SK-N-SH (cell line): Measurements from ENCODE around the gene TOM1L2. TPM values are rescaled to one million over a fixed set of nuclear protein-coding genes. Genes with fewer than 3 reads are reported as not detected.

Experiments used
- CTCF ChIA-PET: fragments of 300-600, 350-600 bp; formaldehyde crosslinking; extraction: SDS; loops from one replicate; lab custom pipeline; 2021; lab: Yijun Ruan, JAX
- POLR2A ChIA-PET: fragments of 350-600 bp; sonication (Branson Sonifier 250); formaldehyde crosslinking; extraction: SDS; loops from one replicate; lab custom pipeline; 2020; ENCODE audit warnings: antibody characterized with exemption, inconsistent platforms; lab: Yijun Ruan, JAX
- DNase-seq: peaks from one replicate; pipeline ENCODE4 v3.0.0; 2012
- H2AFZ ChIP-seq: fragments of 200-600 bp; sonication (generic); 2 replicates; pipeline ENCODE4 v1.8.1; 2016; ENCODE audit warnings: antibody characterized with exemption, mild to moderate bottlenecking, low read depth
- H3F3A ChIP-seq: fragments of 200-600 bp; sonication (generic); replicated peaks from 2 replicates; pipeline ENCODE3; 2016; ENCODE audit warnings: antibody characterized with exemption, mild to moderate bottlenecking; ENCODE audit not compliant: insufficient read depth
- H3K27ac ChIP-seq, 2 experiments: fragments of 200-500 bp in 1 of 2; fragments of 200-600 bp in 1 of 2; sonication (Bioruptor generic) in 1 of 2; sonication (generic), shearing (Covaris generic) in 1 of 2; 2 replicates each; pipeline versions ENCODE4 v1.5.1 to v1.6.1; 2014 to 2016; ENCODE audit warnings: low read depth in 2 of 2, inconsistent platforms in 1 of 2, low read length in 1 of 2, mild to moderate bottlenecking in 1 of 2, mixed read lengths in 1 of 2
- H3K27me3 ChIP-seq: fragments of 200-600 bp; sonication (generic), shearing (Covaris generic); 2 replicates; pipeline ENCODE4 v1.6.1; 2016; ENCODE audit warnings: mixed run types; ENCODE audit not compliant: insufficient read depth
- H3K36me3 ChIP-seq, 2 experiments: fragments of 200-500 bp in 1 of 2; fragments of 200-600 bp in 1 of 2; sonication (Bioruptor generic) in 1 of 2; sonication (generic) in 1 of 2; replicated peaks in 1 of 2; 2 replicates each; pipeline versions ENCODE3 to v1.5.1; 2014 to 2016; ENCODE audit warnings: low read length in 1 of 2, mild to moderate bottlenecking in 1 of 2; ENCODE audit not compliant: insufficient read depth in 2 of 2, control insufficient read depth in 1 of 2
- H3K4me1 ChIP-seq, 2 experiments: fragments of 200-500 bp in 1 of 2; fragments of 200-600 bp in 1 of 2; sonication (Bioruptor generic) in 1 of 2; sonication (generic), shearing (Covaris generic) in 1 of 2; 2 replicates each; pipeline versions ENCODE4 v1.5.1 to v1.6.1; 2014 to 2016; ENCODE audit warnings: low read depth in 1 of 2, low read length in 1 of 2, mixed run types in 1 of 2; ENCODE audit not compliant: insufficient read depth in 2 of 2, control insufficient read depth in 1 of 2
- H3K4me2 ChIP-seq: fragments of 200-600 bp; sonication (generic), shearing (Covaris generic); 2 replicates; pipeline ENCODE4 v1.6.1; 2017; ENCODE audit warnings: mixed run types
- H3K4me3 ChIP-seq, 2 experiments: fragments of 200-500 bp in 1 of 2; fragments of 200-600 bp in 1 of 2; sonication (Bioruptor generic) in 1 of 2; sonication (generic), shearing (Covaris generic) in 1 of 2; 2 replicates each; pipeline versions ENCODE4 v1.5.1 to v1.8.1; 2014 to 2016; ENCODE audit warnings: low read depth in 2 of 2, inconsistent platforms in 1 of 2, low read length in 1 of 2, mild to moderate bottlenecking in 1 of 2, mixed read lengths in 1 of 2, moderate library complexity in 1 of 2
- H3K79me2 ChIP-seq: fragments of 200-600 bp; sonication (generic); 2 replicates; pipeline ENCODE4 v1.8.1; 2017; ENCODE audit warnings: mild to moderate bottlenecking; ENCODE audit not compliant: insufficient read depth
- H3K9ac ChIP-seq: fragments of 200-600 bp; sonication (generic); 2 replicates; pipeline ENCODE4 v1.6.1; 2017; ENCODE audit warnings: mixed run types
- H3K9me2 ChIP-seq: fragments of 200-600 bp; sonication (generic); 2 replicates; pipeline ENCODE4 v1.6.1; 2017; ENCODE audit warnings: mixed run types
- H3K9me3 ChIP-seq: fragments of 200-600 bp; sonication (generic); 2 replicates; pipeline ENCODE4 v1.6.1; 2017; ENCODE audit warnings: mixed run types, mild to moderate bottlenecking, moderate library complexity
- H4K20me1 ChIP-seq: fragments of 200-600 bp; sonication (generic); 2 replicates; pipeline ENCODE4 v1.6.1; 2017; ENCODE audit warnings: mild to moderate bottlenecking, mixed run types; ENCODE audit not compliant: insufficient read depth
- CHD2 ChIP-seq: fragments of 150-350 bp; IDR thresholded peaks from 2 replicates; pipeline ENCODE4 v1.6.1; 2018; ENCODE audit warnings: low read length; ENCODE audit not compliant: partially characterized antibody
- ELF1 ChIP-seq: IDR thresholded peaks from 2 replicates; pipeline ENCODE4 v1.4.0; 2012
- EP300 ChIP-seq, 2 experiments: IDR thresholded peaks; 2 replicates each; pipeline versions ENCODE4 v1.4.0 to v1.6.1; 2012; ENCODE audit warnings: borderline replicate concordance in 1 of 2, low read depth in 1 of 2, low read length in 1 of 2
- EZH2phosphoT487 ChIP-seq: fragments of 200-600 bp; sonication (generic); IDR thresholded peaks from 2 replicates; pipeline ENCODE4 v1.6.1; 2017; ENCODE audit warnings: low read depth, mixed run types, mild to moderate bottlenecking, antibody characterized with exemption, moderate library complexity, borderline replicate concordance
- FOSL2 ChIP-seq: IDR thresholded peaks from 2 replicates; pipeline ENCODE4 v1.4.0; 2012; ENCODE audit warnings: low read depth, mild to moderate bottlenecking, moderate library complexity, borderline replicate concordance
- FOXJ3 ChIP-seq: sonication (generic); formaldehyde crosslinking; IDR thresholded peaks from 2 replicates; pipeline ENCODE4 v1.5.1; 2020; ENCODE audit warnings: mild to moderate bottlenecking, missing genetic modification reagents
- GATA2 ChIP-seq: sonication (generic); formaldehyde crosslinking; IDR thresholded peaks from 2 replicates; pipeline ENCODE4 v1.5.0; 2020; ENCODE audit warnings: mild to moderate bottlenecking, missing genetic modification reagents
- NRF1 ChIP-seq: IDR thresholded peaks from 2 replicates; pipeline ENCODE4 v1.6.1; 2012; ENCODE audit warnings: low read depth, mild to moderate bottlenecking, low read length
- POLR2AphosphoS5 ChIP-seq: IDR thresholded peaks from 2 replicates; pipeline ENCODE4 v1.6.1; 2012; ENCODE audit warnings: low read depth, low read length
- RAD21 ChIP-seq: IDR thresholded peaks from 2 replicates; pipeline ENCODE4 v1.6.1; 2012; ENCODE audit warnings: mild to moderate bottlenecking, low read length
- RFX5 ChIP-seq: IDR thresholded peaks from 2 replicates; pipeline ENCODE4 v1.6.1; 2012; ENCODE audit warnings: mild to moderate bottlenecking, improper control_type of control experiment, low read length
- TAF1 ChIP-seq: IDR thresholded peaks from 2 replicates; pipeline ENCODE4 v1.6.1; 2012; ENCODE audit warnings: low read depth, mild to moderate bottlenecking, low read length, moderate library complexity, borderline replicate concordance
- TEAD4 ChIP-seq: IDR thresholded peaks from 2 replicates; pipeline ENCODE4 v1.4.0; 2012; ENCODE audit warnings: mild to moderate bottlenecking, borderline replicate concordance; ENCODE audit not compliant: insufficient read depth
- YY1 ChIP-seq: IDR thresholded peaks from 2 replicates; pipeline ENCODE4 v1.4.0; 2012; ENCODE audit warnings: low read depth, mild to moderate bottlenecking
- WGBS: methylation state at CpG from one replicate; pipeline ENCODE4 v1.1.6; 2017; ENCODE audit warnings: low lambda C conversion rate; 5-methylcytosine and 5-hydroxymethylcytosine counted together
- polyA plus RNA-seq, 3 experiments: library from polyadenylated mRNA; depleted of rRNA; stranded (reverse); fragments of >200 nt; gene quantifications; 2 replicates each; pipeline ENCODE4 v1.2.3, GENCODE V29; 2012
- TF ChIP-seq, protein P1 (sequence below): IDR thresholded peaks from 2 replicates; pipeline ENCODE4; 2012
- TF ChIP-seq, protein P2 (sequence below): fragments of 200-600 bp; sonication (generic); IDR thresholded peaks from 2 replicates; pipeline ENCODE4 v1.6.1; 2017; ENCODE audit warnings: antibody characterized with exemption, mild to moderate bottlenecking, moderate library complexity
- TF ChIP-seq, protein P3 (sequence below): IDR thresholded peaks from 2 replicates; pipeline ENCODE4 v1.4.0; 2012; ENCODE audit warnings: low read depth, borderline replicate concordance

The TOM1L2 gene
- polyA plus RNA-seq, 1 of the 3 experiments (the other 2 are of a cell fraction) = 85.4 TPM

DNA sequence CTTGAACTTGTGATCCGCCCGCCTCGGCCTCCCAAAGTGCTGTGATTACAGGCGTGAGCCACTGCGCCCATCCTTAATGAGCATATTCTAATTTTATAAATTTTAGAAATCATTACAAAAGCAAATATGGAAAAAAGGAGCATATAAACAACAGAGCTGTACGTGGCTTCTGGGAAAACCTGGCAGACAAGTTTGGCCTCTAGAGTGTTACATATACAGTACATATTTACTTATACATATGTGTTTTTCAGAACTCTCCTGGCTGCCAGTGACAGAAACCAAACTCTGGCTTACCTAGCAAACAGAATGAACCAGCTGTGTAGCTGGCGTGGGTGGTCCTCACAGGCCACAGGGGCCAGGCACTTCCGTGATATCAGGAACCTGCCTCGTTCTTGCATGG is 10.6 kb upstream of the TOM1L2 start:
- no peaks in the 10 kb centered on the region for H3K79me2 ChIP-seq
- no peaks in the 10 kb centered on the region for H3K36me3 ChIP-seq
- H3K4me1 ChIP-seq = peaks cover 0 to 4% of the 10 kb centered on the region in 2 experiments; a peak in 1 of 4 replicates
- CTCF ChIA-PET = interaction anchor here (1.1 to 3.5 kb wide), 3 partner anchors 23 to 51 kb away, joined by 3 to 20 read pairs (median 4); no protein-coding TSS in a partner anchor
- TF ChIP-seq POLR2AphosphoS5 (no peak), RFX5 (no peak), EZH2phosphoT487 (no peak), FOXJ3 (CRISPR knock-in tag) (no peak), EP300 (IDR thresholded peaks at IDR 0.05; ENCODE audit: borderline replicate concordance in 1 of 2, low read depth in 1 of 2, low read length in 1 of 2) (no peak), CHD2 (no peak), ELF1 (no peak), NRF1 (no peak), TEAD4 (no peak), GATA2 (no peak), YY1 (no peak), RAD21 (no peak), FOSL2 (no peak), TAF1 (no peak)
- TF ChIP-seq, protein P1, sequence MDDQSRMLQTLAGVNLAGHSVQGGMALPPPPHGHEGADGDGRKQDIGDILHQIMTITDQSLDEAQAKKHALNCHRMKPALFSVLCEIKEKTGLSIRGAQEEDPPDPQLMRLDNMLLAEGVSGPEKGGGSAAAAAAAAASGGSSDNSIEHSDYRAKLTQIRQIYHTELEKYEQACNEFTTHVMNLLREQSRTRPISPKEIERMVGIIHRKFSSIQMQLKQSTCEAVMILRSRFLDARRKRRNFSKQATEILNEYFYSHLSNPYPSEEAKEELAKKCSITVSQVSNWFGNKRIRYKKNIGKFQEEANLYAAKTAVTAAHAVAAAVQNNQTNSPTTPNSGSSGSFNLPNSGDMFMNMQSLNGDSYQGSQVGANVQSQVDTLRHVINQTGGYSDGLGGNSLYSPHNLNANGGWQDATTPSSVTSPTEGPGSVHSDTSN = no peak
- TF ChIP-seq, protein P2, sequence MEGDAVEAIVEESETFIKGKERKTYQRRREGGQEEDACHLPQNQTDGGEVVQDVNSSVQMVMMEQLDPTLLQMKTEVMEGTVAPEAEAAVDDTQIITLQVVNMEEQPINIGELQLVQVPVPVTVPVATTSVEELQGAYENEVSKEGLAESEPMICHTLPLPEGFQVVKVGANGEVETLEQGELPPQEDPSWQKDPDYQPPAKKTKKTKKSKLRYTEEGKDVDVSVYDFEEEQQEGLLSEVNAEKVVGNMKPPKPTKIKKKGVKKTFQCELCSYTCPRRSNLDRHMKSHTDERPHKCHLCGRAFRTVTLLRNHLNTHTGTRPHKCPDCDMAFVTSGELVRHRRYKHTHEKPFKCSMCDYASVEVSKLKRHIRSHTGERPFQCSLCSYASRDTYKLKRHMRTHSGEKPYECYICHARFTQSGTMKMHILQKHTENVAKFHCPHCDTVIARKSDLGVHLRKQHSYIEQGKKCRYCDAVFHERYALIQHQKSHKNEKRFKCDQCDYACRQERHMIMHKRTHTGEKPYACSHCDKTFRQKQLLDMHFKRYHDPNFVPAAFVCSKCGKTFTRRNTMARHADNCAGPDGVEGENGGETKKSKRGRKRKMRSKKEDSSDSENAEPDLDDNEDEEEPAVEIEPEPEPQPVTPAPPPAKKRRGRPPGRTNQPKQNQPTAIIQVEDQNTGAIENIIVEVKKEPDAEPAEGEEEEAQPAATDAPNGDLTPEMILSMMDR = no peak
- TF ChIP-seq, protein P3, sequence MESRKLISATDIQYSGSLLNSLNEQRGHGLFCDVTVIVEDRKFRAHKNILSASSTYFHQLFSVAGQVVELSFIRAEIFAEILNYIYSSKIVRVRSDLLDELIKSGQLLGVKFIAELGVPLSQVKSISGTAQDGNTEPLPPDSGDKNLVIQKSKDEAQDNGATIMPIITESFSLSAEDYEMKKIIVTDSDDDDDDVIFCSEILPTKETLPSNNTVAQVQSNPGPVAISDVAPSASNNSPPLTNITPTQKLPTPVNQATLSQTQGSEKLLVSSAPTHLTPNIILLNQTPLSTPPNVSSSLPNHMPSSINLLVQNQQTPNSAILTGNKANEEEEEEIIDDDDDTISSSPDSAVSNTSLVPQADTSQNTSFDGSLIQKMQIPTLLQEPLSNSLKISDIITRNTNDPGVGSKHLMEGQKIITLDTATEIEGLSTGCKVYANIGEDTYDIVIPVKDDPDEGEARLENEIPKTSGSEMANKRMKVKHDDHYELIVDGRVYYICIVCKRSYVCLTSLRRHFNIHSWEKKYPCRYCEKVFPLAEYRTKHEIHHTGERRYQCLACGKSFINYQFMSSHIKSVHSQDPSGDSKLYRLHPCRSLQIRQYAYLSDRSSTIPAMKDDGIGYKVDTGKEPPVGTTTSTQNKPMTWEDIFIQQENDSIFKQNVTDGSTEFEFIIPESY = no peak
- TF ChIP-seq, all 33 proteins: peak for 0
- Histone ChIP-seq H3K9me3 (no peaks in the 10 kb centered on the region), H3K4me2 (no peak overlapping the region), H3K9ac (no peak overlapping the region), H2AFZ (no peak overlapping the region), H3F3A (no peaks in the 10 kb centered on the region), H3K27me3 (no peaks in the 10 kb centered on the region), H4K20me1 (no peaks in the 10 kb centered on the region), H3K4me3 (no peak overlapping the region), H3K27ac (no peak overlapping the region), H3K9me2 (no peaks in the 10 kb centered on the region)
- POLR2A ChIA-PET = no interaction called here
- no peak for DNase-seq
- WGBS = 93% methylated on average over 8 of the region's 9 CpGs
